K562 treated with DMSO at 1 percent for 48 hours (cell line): ENCODE results near the gene B4GAT1. TPM values are rescaled to one million over a fixed set of nuclear protein-coding genes. Genes with fewer than 3 reads are reported as not detected.

Experiments used
- total RNA-seq: library from RNA; unstranded; fragments of 300-600 nt; gene quantifications from 2 replicates; pipeline ENCODE4 v1.2.3, GENCODE V29; 2022; ENCODE audit warnings: low replicate concordance; ENCODE audit errors: extremely low read depth

The B4GAT1 gene
- total RNA-seq = not detected in 2 replicates

GRCh38 chr11:66347425-66348276 lies at the start of gene B4GAT1:
Gene B4GAT1 (minus strand): TSS chr11:66347629. CDS start chr11:66347545, 84 bp downstream.

GRCh38 chr11:66371627-66372415 lies 24.4 kb upstream of the B4GAT1 start, which contains the start of gene SLC29A2:
Gene SLC29A2 (minus strand): TSS chr11:66371760. CDS start chr11:66371591, 169 bp downstream.

GRCh38 chr11:66344550-66345315 lies 2.7 kb downstream of the B4GAT1 start, which contains the start of gene BRMS1:
Gene BRMS1 (minus strand): TSS chr11:66345104. CDS start chr11:66342234, 2,870 bp downstream.

GRCh38 chr11:66336234-66337102 lies 11.0 kb downstream of the B4GAT1 start, which contains the start of gene RIN1:
Gene RIN1 (minus strand): TSS chr11:66336434. CDS start chr11:66336402, 32 bp downstream.

GRCh38 chr11:66316849-66317251 lies 30.6 kb downstream of the B4GAT1 start, which contains the start of gene CD248:
Gene CD248 (minus strand): TSS chr11:66317044. CDS start chr11:66317027, 17 bp downstream.

Other genes starting within 250 kb of the B4GAT1 start
- gene KLC2, start 89.9 kb downstream of the B4GAT1 start, total RNA-seq = not detected in 2 replicates
- 266 TPM in 1 of 2 replicates, not detected in the other for gene RAB1B, start 79.0 kb downstream of the B4GAT1 start, total RNA-seq
- not detected in 2 replicates for gene CNIH2, start 69.5 kb downstream of the B4GAT1 start, total RNA-seq
- gene YIF1A, start 58.5 kb downstream of the B4GAT1 start, total RNA-seq = not detected in 2 replicates
- gene TMEM151A, start 55.7 kb downstream of the B4GAT1 start, total RNA-seq = not detected in 2 replicates
- gene CD248, start 30.6 kb downstream of the B4GAT1 start, total RNA-seq = not detected in 2 replicates
- gene RIN1, start 11.2 kb downstream of the B4GAT1 start, total RNA-seq = not detected in 2 replicates
- not detected in 2 replicates for gene BRMS1, start 2.5 kb downstream of the B4GAT1 start, total RNA-seq
- gene SLC29A2, start 24.1 kb upstream of the B4GAT1 start, total RNA-seq = not detected in 2 replicates
- not detected in 2 replicates for gene NPAS4, start 73.4 kb upstream of the B4GAT1 start, total RNA-seq
- gene MRPL11, start 91.2 kb upstream of the B4GAT1 start, total RNA-seq = not detected in 2 replicates
- gene PELI3, start 119.3 kb upstream of the B4GAT1 start, total RNA-seq = not detected in 2 replicates
- not detected in 2 replicates for gene DPP3, start 132.8 kb upstream of the B4GAT1 start, total RNA-seq
- gene BBS1, start 163.0 kb upstream of the B4GAT1 start, total RNA-seq = not detected in 2 replicates
- gene ZDHHC24, start 198.4 kb upstream of the B4GAT1 start, total RNA-seq = not detected in 2 replicates
- not detected in 2 replicates for gene ACTN3, start 199.3 kb upstream of the B4GAT1 start, total RNA-seq
- gene CTSF, start 221.0 kb upstream of the B4GAT1 start, total RNA-seq = not detected in 2 replicates
- not detected in 2 replicates for gene CCDC87, start 245.4 kb upstream of the B4GAT1 start, total RNA-seq
- gene CCS, start 245.6 kb upstream of the B4GAT1 start, total RNA-seq = not detected in 2 replicates